ELR (cell line): ENCODE data around the gene AFDN.
A peak's percentile ranks its signal among the peaks of the same experiment; 100 is the strongest.

Source experiments
- DNase-seq: peaks from one replicate; pipeline ENCODE4 v3.0.0-alpha.2; 2015; ENCODE audit warnings: low read depth

The AFDN gene

DNA sequence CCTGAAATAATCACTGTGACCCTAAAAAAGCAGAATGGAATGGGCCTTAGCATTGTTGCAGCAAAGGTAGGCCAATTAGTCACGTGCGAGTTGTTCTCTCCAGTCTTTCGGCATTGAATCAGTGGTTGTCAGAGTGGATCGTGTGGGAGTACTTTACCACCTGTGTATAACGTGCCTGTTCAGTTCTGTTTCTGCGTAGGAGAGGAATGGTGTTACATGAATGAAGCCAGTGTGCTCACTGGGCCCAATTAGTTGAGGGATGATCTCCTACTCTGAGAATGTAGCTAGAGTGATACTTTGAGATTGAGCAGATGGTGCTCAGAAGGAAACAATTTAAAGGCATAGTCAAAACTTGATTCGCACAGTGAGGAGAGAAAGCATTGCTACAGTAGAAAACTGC lies 98.3 kb downstream of the AFDN start:
- no peak for DNase-seq

DNA sequence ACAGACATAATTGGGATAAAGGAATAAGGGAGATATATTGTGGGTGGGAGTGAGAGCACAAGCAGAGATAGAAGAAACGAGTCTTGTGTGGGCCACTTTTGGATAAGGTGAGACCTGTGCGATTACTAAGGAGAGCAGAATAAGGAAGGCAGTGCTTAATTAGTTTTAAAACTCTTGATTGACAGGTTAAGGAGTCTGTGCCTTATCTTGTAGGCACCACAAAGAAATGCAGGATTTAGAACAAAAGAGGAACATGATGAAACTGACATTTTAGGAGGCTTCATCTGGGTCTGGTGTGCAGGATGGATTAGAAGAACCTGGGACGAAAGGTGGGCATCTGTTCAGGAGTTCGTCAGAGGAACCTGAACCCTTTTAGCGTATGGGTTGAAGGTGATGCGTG lies 100.5 kb downstream of the AFDN start:
- DNase-seq = no peak

DNA sequence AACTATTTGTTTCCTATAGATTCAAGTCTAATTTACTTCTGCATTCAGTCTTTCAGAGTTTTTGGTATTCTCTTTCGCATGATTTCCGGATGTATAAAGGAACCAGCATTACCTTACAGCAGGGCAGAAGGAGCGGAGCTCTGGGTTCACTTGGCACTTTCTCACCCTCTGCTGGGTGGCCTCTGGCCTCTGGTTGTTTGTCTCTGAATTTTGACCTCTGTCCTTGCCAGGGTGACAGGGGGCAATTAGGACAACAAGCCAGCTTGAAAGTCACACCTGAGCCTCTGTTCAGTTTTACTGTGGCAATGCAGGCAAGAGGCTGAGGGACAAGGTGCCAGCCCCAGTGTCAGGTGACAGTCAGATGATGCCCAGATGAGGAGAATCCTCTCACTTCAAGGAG lies 101.4 kb downstream of the AFDN start:
- DNase-seq = no peak

DNA sequence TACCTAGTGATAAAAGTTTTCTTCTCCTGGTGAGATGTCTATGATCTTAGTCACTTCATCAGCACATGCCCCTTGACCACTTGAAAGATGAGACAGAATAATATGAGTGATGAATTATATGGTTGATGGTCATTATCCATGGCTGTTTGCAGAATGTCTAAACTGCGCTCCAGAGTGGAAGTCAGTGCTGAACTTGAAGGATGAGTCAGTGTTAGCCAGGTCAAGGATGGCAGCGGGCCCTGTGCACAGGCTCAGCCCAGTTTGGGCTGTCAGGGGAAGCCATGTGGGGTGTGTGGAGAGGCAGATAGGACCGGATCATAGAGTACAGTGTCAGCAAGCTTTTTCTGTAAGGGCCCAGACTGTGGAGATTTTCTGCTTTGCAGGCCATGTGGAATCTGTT lies 103.6 kb downstream of the AFDN start:
- peak; percentile 84 for DNase-seq

DNA sequence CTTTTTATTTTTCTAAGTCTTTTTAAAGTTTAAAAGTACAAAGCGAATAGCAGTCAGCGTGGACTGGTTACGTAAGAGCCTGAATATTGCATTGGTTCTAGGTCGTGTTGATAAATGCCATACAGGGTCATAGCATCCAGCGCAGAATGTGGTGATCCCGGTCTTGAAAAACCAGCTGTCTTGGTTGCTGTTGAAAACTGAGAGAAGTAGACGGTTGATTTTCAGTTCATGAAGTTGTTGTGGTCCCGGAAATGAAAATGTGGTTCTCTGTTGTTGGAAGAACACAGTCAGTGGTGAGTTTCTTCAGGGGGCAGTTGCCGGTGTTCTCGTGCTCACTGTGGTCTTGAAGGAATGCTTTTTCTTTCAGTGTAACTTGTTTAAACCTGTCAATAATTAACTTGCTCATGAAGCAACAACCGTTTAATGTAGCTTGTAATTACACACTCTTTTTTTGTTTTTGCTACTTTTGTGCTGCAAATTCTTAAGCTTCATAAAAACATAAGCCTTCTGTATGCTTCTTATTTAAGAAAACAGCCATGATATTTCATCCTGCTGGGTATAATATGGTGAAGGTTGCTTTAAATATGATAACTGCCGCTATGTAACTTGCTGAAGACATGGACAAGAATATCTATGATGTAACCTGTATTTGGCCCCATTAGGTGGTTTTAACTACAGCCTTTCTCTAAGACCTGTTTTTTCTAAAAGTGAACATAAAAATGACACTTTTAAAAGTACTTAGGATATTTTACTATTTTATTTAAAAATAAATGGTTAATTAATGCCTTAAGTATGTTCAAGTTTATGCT lies 106.0 kb downstream of the AFDN start:
- no peak for DNase-seq

DNA sequence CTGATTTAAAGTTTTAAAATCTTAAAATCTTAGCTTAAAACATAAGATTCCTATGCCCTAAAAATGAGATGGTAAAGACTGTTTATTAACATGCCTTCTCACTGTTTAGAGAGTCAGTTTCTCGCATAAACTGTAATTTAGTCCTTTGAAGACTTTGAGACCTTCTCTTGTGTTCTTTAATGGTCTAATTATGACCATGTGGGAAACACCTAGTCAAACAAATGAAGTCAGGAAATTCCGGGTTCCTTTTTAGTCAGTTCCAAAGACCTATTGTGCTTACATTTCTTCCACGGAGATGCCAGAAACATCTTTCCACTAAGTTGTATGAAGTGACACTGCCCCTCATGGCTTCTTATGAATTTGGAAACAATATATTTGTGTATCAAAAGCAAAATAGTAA lies 106.6 kb downstream of the AFDN start:
- no peak for DNase-seq

DNA sequence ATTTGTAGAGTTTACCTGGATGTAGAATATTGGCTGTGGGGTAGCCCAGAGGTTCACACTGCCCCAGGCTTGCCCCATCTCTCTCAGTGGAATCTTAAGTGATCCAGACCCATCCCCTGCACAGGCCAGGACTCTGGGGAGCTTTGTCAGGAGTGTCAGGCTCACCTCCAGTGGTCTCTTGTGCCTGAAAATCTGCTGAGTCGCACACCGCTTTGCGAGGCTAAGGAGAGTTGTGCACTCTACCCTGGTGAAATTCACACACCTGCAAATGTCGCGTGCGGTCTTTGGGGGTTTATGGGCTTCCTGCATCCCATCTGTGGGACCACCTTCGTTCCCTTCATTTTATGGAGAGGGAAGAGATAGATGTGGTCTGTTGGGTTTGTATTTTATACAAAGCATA lies 107.1 kb downstream of the AFDN start:
- DNase-seq = no peak

DNA sequence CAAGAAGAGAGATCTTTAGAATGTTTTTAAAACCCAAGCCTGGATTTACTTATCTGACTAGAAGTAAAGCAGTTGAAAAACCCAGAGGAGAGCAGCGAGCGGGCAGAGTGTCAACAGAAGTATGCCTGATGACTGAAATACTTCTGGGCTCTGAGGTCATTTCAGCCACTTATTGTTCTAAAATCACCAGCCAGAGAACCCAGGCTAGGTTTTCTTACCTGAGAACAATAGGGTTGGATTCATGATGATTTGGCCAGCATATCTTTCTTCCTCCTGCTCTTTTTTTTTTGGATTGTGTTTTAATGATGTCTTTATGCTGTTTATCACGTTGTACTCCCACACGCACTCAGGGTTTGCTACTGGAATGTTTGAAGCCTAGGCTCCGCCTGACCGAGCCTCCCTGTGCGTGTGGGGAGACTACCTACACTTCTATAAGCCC lies 107.7 kb downstream of the AFDN start:
- no peak for DNase-seq

DNA sequence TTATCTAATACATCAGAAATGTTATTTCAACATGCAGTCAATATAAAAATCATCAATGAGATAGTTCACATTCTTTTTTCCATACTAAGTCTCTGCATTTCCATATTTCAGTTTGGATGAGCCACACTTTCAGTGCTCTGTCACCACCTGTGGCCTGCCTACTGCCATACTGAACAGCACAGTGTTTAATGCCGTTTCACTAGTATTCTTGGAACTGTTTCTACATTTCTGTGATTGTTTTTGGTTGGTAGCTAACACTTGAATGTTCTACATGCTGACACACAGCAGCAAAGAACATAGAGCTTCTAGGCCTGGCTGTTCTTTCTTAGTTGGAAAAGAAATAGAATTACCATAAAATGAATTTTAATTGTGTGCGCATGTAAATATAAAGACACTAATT lies 109.3 kb downstream of the AFDN start:
- DNase-seq = no peak

DNA sequence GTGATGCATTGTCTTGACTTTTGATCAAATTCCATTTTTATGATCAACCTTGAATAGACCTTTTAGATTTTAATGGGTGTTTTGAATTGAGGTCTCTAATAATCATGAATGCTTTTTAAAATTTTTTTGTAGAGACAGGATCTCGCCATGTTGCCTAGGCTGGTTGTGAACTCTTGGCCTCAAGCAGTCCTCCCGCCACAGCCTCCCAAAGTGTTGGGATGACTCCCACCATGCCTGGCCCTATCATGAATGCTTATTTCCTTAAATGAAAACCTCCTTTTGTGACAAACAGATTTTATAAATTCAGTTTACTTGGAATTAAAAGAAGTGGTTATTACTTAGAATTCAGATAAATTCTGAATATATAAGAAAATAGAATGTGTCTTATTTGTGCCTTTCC lies 110.6 kb downstream of the AFDN start:
- DNase-seq = no peak

DNA sequence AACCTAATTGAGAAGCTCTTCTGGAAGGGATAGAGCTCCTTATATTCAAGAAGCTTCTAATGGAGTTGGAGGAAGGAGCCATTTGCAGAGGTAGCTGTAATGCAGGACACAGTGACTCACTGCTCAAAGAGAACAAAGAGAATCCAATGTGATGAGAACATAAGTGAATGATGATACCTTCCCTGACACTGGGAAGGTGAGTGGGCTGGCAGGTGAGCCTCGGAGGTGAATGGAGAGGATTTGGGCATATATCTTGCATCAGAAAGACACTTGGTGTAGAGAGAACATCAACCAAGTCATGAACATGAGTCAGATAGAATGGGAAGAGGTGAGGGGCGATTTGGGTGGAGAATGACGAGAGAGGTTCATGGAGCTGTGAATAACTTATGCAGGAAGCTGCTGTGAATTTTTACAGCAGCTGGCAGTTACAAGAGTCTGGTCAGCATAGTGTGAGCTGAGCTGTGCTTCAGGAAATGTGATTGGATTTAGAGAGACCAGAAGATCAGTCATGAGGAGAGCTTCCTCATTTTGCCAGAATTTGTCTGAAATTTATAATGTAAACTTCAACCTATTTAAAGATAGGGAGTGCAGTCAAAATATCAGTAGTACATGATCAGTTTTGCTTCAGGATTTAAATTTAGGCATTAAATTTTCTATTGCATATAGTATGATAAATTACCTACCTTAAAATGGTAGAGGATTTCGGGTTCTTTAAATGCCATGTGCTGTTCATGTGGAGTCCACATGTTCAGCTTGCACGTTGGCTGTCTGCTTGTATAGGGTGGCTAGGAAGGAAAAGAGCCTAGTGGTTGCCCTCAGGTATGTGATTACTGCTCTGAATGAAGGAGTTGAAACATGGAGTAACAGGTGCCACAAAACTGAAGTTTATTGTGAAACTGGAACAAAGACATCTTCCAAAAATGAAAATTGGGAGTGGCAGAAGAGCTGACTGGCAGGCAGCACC lies 111.5 kb downstream of the AFDN start:
- no peak for DNase-seq

DNA sequence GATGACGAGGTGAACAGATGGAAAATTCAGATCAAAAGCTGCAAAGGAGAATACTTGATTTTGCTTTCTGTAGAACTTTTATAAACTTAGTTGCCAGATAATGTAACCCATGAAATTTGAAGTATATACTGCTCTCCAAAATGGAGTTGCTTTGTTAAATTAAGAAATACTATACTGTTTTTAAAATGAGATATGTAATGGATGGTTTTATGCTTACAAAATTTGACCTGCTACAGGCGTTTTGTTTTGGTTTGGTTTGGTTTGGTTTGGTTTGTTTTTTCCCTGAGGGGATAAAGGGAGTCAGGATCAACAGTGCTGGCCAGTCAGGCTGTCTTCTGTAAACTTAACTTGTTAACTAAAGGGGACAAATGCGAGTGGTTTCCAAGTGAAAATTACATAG lies 115.1 kb downstream of the AFDN start:
- no peak for DNase-seq

DNA sequence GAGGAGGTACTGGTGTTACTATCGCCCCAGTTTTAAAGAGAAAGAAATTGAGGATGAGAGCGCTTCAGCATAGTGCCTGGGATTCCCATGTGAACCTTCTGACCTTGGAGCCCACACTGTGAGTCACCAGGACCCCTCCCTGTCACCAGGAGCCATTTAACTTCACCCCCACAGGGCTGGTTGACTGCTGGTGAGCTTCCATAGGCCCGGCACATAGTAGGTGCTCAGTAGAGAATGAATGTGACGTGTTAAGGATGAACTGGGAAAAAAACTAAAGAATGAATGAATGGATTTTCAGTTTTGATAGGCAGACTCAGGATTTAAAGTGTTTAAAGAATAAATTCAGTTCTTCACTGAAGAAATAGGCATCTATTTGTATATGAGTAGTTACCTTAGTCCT lies 117.4 kb downstream of the AFDN start:
- DNase-seq = no peak

DNA sequence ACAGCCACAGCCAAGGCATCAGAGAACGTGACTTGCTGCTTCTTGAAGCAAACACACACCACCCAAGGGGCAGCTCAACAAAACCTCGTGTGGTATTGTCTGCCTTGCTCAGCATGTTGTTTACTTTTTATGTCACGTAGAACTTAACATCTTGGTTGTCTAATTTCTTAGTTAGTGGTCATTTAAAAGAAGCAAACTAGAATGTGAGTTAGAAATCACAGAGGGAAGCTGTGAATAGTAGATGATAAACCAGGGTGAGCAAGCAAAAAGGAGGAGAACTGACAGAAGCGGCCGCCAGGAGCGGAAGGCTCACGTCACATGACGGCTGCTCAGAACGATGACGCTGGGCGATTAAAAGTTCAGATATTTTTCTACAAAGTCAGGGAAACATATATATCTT lies 119.3 kb downstream of the AFDN start:
- DNase-seq = no peak

DNA sequence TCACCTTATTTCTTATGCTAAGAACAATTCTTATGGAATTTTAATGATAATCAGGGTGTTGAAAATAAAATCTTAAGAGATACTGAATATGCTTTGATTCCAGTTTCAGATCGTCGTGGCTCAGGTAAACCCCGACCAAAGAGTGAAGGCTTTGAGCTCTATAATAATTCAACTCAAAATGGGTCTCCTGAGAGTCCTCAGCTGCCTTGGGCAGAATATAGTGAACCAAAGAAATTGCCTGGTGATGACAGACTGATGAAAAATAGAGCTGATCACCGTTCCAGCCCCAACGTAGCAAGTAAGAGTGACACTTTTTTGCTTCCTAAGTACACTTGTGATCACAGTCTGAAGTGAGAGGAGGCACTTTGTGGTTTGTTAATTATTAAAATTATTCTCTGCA lies 119.9 kb downstream of the AFDN start:
- DNase-seq = no peak

DNA sequence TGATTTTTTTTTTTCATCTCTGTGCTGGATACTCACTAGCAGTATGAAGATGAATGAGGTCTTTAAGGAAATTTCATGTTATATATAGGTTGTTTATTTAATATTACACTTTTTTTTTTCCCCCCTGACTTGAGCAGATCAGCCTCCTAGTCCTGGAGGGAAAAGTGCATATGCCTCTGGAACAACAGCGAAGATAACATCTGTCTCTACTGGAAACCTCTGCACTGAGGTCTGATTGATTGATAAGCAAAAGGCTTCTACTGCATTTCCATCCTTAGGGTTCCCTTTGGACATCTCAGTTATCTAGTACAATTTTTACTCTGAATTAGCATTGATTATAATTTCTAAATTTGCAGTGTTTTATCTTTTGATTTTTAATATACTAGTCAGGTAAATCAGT lies 121.0 kb downstream of the AFDN start:
- no peak for DNase-seq

DNA sequence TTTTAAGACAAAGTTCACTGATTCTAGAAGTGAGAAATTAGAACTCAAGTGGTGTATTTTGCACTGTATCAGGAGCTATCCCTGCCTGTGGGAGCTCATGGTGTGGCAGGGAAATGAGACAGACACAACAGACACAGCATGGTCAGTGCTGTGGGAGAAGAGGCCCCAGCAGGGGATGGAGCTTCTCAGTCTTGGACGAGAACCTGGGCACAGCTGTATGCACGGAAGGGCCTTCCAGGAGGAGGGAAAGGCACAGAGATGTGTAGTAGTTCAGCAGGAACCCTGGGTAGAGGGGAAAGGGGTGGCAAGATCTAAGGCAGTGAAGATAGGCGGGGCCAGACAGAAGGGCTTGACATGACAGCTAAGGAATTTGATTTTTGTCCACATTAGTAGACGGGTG lies 122.0 kb downstream of the AFDN start:
- no peak for DNase-seq

DNA sequence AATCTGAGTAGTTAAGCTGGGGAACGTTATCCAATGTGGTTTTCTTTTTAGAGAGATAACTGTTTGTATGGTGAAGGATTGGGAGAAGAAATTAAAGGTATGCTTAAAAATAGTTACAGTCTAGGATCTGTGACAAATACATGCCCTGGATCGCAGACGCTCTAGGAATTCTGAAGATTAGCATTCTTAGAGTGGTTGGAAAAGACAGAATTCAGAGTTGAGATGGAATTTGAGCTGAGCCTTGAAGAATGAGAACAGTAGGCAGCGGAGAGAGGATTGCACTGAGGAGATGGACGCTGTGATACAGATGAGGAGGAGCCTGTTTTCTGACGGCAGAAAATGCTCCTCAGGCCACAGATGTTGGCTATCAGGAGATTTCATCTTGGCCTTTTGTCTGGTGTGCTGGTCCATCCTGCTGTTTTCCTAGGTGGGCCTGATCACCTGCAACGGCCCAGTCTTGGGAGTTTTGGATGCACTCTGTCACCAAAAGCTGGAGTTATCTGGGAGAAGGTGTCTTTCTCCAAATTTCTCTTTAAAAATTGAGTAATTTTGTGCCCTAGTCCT lies 122.5 kb downstream of the AFDN start:
- DNase-seq = no peak

DNA sequence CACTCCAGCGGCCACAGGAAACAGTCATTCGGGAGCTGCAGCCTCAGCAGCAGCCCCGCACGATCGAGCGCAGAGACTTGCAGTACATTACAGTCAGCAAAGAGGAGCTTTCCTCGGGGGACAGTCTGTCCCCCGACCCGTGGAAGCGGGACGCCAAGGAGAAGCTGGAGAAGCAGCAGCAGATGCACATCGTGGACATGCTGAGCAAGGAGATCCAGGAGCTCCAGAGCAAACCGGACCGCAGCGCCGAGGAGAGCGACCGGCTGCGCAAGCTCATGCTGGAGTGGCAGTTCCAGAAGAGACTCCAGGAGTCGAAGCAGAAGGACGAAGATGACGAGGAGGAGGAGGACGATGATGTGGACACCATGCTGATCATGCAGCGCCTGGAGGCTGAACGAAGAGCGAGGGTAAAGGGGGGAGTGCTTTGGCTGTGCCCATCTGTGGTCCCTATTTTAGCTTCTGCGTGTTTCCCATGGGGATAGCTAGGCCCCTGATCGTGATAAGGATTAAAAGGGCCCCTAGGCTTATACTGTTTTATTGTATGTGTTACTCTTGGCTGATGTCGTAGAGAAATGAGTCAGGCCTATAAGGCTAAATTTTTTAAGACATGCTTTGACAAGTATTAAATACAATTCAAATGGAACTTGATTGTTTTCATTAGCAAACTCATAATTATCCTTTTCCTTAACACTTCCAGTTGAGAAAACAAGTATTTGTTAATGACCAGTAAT lies 125.2 kb downstream of the AFDN start:
- DNase-seq = no peak

DNA sequence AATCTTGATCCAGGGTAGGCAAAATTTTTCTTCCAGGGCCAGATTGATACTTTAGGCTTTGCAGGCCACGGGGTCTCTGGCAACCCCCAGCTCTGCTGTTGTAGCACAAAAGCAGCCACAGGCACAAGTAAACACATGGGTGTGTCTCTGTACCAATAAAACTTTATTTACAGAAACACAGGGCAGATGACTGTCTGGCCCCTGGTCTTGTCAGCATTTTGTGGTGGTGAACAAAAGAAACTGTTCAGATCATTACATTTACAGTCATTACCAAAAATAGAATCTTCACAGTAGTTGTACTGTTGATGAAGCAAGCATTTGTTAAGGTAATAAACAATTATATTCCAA lies 125.8 kb downstream of the AFDN start:
- no peak for DNase-seq

DNA sequence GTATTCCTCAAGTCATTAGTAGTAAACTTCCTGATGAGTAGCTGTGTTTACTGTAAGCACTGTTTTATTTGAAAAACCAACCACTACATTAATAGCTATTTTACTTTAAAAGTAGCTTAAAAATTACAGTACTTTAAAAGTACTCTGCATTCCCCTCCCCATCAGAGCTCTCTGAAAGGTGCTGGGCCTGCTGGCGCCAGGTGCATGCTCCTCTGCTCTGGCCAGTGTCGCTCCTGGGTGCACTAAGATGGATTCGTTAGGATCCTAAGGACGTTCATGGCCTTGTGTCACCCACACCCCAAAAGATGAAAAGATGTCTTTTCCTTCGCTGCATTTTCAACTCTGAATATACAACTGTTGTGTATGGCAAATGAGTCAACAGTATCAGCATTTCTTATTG lies 126.8 kb downstream of the AFDN start:
- no peak for DNase-seq

DNA sequence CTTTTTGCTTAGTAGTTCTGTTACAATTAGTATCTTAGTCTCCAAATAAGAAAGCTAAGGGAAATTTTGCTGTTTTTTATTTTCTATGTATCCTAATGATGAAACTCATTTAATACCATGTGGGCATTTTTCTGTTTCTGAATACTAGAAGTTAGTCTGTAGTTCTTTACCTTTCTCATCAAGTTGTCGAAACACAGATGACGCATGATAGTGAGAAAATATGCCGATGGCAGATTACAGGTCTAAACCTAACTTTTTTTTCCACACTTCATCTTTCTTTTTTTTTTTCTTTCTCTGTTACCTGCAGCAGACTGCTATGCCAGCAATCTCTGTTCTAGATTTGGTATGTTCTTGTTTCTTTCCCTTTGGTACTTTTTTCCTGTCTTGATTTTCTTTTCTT lies 127.4 kb downstream of the AFDN start:
- no peak for DNase-seq
